IPS-20b (cell line): ENCODE measurements around the gene DVL2.

Experiments
- H3K27ac ChIP-seq: one replicate; pipeline ENCODE4 v1.5.1; 2013; ENCODE audit warnings: low read length
- H3K27me3 ChIP-seq: 2 replicates; pipeline ENCODE4 v1.6.1; 2013; ENCODE audit warnings: mild to moderate bottlenecking, low read length, inconsistent platforms; ENCODE audit not compliant: insufficient read depth
- H3K36me3 ChIP-seq: 2 replicates; pipeline ENCODE4 v1.6.1; 2013; ENCODE audit warnings: low read depth, mild to moderate bottlenecking, inconsistent platforms, low read length, moderate library complexity; ENCODE audit not compliant: insufficient read depth
- H3K4me1 ChIP-seq: 2 replicates; pipeline ENCODE4 v1.6.1; 2013; ENCODE audit warnings: mild to moderate bottlenecking, control low read depth, inconsistent platforms, low read length, moderate library complexity; ENCODE audit not compliant: insufficient read depth
- H3K4me3 ChIP-seq: 2 replicates; pipeline ENCODE4 v1.5.1; 2013; ENCODE audit warnings: mild to moderate bottlenecking, low read length, inconsistent platforms
- H3K9ac ChIP-seq: 2 replicates; pipeline ENCODE4 v1.6.1; 2013; ENCODE audit warnings: low read depth, mild to moderate bottlenecking, inconsistent platforms, low read length, moderate library complexity
- H3K9me3 ChIP-seq: 2 replicates; pipeline ENCODE4 v1.6.1; 2013; ENCODE audit warnings: mild to moderate bottlenecking, low read depth, low read length, inconsistent platforms; ENCODE audit not compliant: insufficient read depth

The DVL2 gene

DNA sequence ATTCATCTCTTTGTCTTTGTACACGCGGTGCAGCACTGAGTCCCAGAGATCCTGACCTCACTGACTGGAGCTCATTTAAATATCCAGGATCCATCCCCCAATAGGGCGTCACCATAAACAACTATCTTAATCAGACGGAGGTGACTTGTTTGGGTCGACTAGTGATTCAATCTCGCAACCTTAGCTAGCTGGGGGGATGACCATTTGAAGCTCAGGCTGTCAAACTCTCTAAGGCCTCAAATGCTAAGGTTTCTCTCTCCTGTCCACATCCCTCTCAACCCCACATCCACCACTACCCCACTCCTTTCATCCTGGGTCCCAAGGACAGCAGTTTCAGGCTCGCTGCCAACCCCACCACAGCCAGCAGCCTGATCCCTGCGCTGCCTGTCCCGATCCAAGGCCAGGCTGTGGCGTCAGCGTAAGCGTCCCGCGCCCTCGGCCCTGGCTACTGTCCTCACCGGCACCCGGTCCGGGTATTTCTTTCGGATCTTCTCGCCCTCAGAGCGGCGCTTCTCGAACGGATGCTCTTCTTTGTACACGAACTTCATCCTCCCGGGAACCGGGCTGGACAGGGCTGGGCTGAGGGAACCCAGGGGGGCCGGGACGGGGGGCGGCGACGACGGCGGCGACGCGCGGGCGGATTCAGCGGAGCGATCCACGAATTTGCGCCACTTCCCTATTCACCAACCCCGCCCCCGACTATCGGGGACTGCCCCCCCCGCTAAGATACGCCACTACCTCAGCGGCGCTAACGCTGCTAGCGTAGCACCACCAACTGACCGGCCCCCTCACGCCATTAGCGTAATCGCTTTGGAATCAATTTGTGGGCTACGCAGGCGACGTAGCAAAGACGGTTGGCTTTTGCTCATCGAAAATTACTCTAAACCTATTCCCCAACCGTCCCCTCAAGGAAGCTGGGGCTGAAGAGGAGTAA, 7.7 kb upstream of the DVL2 start, which contains the start of gene GABARAP:
Gene GABARAP, minus strand, starts transcription at position 667 of the 934 bp plus-strand sequence. Its CDS starts 119 bp downstream, at position 548.
- Histone ChIP-seq H3K9me3 (no peaks in the 10 kb centered on the region), H3K36me3 (peaks cover 40% of the 10 kb centered on the region), H3K4me3 (peak within 1 kb of the TSS; percentile 86), H3K27ac (peak within 1 kb of the TSS; percentile 92), H3K27me3 (no peaks in the 10 kb centered on the region), H3K4me1 (peaks cover 16% of the 10 kb centered on the region), H3K9ac (peak within 1 kb of the TSS; percentile 90)

DNA sequence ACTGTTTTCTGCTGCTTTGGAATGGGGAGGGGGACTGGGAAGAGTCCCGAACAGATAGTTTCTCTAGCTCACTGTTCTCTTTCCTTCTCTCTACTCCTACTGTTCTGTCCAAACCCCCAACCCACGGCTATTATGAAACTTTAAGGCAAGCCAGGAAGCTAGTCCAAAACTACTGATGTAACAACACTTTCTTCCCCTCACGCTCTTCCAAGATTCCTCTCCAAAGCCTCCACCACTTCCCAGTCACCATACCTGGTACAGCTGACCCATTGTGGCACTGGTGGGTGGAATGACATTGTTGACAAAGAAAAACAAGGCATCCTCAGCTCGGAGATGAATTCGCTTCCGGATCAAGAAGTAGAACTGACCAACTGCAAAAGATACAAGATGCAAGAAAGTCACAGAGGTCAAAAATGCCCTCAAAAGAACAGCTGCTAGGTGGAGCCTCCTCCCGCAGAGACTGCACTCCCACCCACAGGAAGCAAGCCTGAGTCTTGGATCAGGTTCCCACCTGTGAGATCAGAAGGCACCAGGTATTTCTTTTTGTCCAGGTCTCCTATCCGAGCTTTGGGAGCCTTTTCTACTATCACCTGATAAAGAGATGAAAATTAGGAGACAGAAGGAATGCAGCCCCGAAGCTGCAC, 6.9 kb upstream of the DVL2 start:
- Histone ChIP-seq H3K9me3 (no peaks in the 10 kb centered on the region), H3K4me1 (peaks cover 16% of the 10 kb centered on the region), H3K9ac (peak overlapping the region; percentile 90), H3K27me3 (no peaks in the 10 kb centered on the region), H3K36me3 (peaks cover 40% of the 10 kb centered on the region), H3K4me3 (peak overlapping the region; percentile 86), H3K27ac (peak overlapping the region; percentile 56)

DNA sequence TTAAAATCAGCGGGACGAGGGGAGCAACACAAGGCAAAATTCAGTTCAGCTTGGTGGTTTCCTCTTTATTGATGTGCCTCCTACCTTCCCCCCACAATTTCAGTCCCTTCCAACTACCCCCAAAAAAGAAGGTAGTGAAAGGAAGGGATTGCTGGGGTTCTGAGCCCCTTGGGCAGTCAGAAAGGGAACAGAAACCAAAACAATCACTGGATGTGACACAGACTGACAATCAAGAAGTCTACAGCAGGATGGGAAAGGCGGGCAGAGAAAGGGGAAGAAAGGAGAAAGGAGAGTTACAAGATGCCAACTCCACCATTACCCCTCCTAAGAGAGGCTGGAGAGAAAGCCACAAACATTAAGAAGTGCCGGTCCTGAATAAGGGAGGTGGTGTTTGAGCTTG, 6.1 kb upstream of the DVL2 start:
- Histone ChIP-seq H3K9ac (peak overlapping the region; percentile 38; the same call in 1 of the 2 replicates), H3K36me3 (peaks cover 41% of the 10 kb centered on the region), H3K9me3 (no peaks in the 10 kb centered on the region), H3K4me3 (peak overlapping the region; percentile 86; the same call in 1 of the 2 replicates), H3K4me1 (peaks cover 16% of the 10 kb centered on the region), H3K27me3 (no peaks in the 10 kb centered on the region), H3K27ac (no peak overlapping the region)

DNA sequence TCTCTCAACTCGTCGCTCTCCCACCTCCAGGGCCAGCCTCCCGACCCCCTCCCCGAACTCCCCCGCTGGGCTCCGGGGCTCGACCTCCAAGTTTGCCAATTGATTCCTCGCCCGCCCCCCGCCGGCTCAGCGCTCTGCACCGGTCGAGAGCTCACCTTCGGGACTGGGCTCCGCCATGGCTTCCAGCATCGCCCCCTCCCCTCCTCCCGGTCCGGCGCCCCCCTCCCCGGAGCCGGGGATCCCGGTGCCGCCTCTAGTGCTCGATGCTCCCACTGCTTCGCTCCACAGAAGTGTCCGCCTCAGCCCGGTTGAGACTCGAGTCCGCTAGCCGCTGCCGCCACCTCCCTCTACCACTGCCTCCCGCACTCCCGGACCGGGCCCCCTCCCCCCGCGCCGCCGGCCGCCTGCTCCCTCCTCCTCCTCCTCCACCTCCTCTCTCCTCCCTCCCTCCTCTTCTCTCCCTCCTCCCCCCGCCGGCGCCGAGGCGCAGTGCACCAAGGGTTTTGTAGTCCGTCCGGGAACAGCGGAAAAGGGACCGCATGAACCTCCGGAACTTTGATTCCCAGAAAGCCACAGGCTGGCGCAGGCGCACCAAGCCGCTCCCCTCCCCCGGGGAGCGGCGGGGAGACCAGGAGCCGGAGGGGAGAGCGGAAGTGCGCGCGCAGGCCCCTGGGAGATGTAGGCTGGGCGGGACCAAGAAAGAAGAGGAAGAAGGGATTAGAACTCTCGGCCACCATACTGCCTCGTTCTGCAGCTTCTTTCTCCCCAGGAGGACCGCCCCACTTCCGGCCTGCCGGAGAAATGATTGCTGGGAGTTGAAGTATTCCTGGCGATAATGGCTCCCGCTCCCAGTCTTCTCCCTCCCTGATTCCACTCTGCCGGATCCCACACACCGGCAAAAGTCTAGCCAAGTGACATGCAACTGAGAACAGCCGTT, 5.0 kb upstream of the DVL2 start, which contains the start of gene PHF23:
Gene PHF23, minus strand, starts transcription at position 367 of the 937 bp plus-strand sequence. Its CDS starts 178 bp downstream, at position 189.
- H3K36me3 ChIP-seq: peaks cover 43% of the 10 kb centered on the region
- peaks cover 24% of the 10 kb centered on the region for H3K4me1 ChIP-seq
- H3K9me3 ChIP-seq: no peaks in the 10 kb centered on the region
- H3K4me3 ChIP-seq: peak within 1 kb of the TSS; percentile 98
- H3K27me3 ChIP-seq: no peaks in the 10 kb centered on the region
- H3K9ac ChIP-seq: peak within 1 kb of the TSS; percentile 99
- peak within 1 kb of the TSS; percentile 93 for H3K27ac ChIP-seq

DNA sequence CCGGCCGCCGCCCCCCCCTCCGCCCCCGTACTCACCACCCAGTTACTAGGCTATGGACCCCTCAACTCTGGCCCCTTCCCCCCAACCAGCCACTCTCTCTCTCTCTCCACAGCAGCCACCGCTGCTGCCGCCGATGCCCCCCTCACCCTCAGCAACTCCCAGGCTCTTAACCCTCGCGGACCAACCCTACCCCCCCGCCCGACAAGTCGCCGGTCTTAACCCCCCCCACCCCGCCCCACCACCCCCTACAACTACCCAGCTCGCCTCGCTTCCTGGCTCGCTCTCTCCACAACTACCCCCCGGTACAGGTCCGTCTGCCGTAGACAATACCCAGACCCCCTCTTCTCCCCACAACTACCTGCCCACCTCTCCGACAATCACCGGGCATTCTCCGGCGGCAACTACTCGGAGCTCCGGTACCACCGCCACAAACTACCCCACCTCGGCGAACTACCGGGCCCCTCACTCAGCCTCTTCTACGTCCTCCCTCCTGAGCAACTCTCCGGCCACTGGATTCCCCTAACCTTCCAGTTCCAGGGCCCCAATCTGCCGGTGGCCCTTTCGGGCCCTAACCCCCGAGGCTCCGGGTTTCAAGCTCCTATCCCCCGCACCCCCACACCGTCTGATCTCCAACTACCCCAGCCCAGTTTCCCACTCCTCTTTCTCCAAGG, 4.2 kb upstream of the DVL2 start:
- Histone ChIP-seq H3K9ac (peak overlapping the region; percentile 99), H3K27me3 (no peaks in the 10 kb centered on the region), H3K4me1 (peaks cover 24% of the 10 kb centered on the region), H3K27ac (peak overlapping the region; percentile 93), H3K9me3 (no peaks in the 10 kb centered on the region), H3K4me3 (peak overlapping the region; percentile 98), H3K36me3 (peaks cover 39% of the 10 kb centered on the region)

DNA sequence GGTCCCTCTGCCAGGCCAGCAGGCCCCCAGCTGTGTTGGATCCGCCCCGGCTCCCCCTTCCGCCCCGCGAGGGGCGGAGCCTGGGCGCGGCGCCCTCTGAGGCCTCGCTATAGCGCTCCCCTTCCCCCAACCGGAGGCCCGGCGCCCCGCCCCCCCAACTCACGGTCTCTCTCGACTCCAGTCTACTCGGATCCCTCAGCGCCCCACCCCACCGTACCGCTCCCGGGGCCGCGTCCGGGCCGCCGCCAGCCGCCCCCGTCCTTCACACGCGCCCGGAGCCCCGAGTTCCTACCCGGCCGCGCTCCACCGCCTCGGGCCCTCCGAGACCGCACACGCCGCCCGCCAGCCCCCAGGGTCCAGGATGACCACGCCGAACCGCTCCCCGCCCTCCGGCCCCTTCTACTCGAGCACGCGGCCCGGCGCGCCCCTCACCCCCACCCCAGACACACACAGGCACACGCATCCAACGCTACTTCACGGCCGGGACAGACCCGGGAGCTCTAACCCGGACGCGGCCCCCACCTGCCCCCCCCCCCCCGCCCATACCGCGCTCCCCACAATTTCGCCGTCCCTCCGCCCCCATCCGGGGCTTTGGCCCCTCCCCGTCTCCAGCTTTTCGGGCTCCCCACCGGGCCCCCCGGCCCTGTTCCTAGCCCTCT, 3.6 kb upstream of the DVL2 start:
- peak overlapping the region; percentile 72 for H3K27ac ChIP-seq
- H3K4me3 ChIP-seq: peak overlapping the region; percentile 98
- H3K27me3 ChIP-seq: no peaks in the 10 kb centered on the region
- peaks cover 39% of the 10 kb centered on the region for H3K36me3 ChIP-seq
- H3K9ac ChIP-seq: peak overlapping the region; percentile 72; the same call in 1 of the 2 replicates
- peaks cover 24% of the 10 kb centered on the region for H3K4me1 ChIP-seq
- no peaks in the 10 kb centered on the region for H3K9me3 ChIP-seq

DNA sequence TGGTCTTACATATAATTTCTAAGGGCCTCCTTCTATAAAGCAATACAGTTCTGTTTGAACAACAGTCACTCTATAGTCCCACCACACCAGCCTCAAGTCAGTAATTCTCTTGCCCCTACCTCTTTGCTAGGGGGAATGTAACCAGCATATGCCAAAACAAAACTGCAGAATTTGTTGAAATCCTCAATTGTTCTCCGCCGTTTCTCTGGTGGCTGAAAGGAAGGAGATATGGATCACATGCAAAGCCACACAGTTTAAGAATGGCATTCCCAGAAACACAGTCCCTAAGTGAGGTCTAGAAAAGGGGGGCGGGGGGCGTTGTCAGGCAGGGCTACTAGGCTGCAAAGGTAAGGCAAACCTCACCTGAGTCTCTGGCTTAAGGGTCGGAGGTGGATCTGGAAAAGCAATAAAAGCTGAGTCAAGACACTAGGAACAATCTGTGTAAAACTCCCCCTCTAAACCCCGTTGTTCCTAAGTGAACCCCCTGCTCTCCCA, 3.0 kb upstream of the DVL2 start:
- Histone ChIP-seq H3K9ac (peak overlapping the region; percentile 70; the same call in 1 of the 2 replicates), H3K27ac (peak overlapping the region; percentile 72), H3K9me3 (no peaks in the 10 kb centered on the region), H3K36me3 (peaks cover 39% of the 10 kb centered on the region), H3K27me3 (no peaks in the 10 kb centered on the region), H3K4me1 (peaks cover 24% of the 10 kb centered on the region), H3K4me3 (peak overlapping the region; percentile 68)

DNA sequence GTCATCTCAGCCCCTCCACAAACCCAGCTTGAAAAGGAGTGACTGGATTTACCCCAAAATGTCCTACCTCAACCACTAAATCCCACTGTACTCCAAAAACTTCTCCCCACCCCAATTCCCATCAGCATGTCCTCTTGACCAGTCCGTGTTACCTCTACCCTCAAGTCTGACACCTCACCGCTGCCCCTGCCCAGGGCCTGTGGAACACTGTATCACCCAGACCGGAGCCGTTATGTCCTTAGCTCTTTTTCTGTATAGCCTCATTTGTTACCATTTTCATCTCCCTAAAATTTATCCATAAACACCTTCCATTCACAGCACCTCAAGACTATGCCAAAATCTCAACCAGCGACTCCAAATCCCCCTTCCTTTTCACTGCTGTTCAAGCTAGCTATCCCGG, 2.5 kb upstream of the DVL2 start:
- Histone ChIP-seq H3K27me3 (no peaks in the 10 kb centered on the region), H3K36me3 (peaks cover 39% of the 10 kb centered on the region), H3K4me3 (peak overlapping the region; percentile 68; the same call in 1 of the 2 replicates), H3K9ac (no peak overlapping the region), H3K4me1 (peaks cover 24% of the 10 kb centered on the region), H3K27ac (no peak overlapping the region), H3K9me3 (no peaks in the 10 kb centered on the region)

DNA sequence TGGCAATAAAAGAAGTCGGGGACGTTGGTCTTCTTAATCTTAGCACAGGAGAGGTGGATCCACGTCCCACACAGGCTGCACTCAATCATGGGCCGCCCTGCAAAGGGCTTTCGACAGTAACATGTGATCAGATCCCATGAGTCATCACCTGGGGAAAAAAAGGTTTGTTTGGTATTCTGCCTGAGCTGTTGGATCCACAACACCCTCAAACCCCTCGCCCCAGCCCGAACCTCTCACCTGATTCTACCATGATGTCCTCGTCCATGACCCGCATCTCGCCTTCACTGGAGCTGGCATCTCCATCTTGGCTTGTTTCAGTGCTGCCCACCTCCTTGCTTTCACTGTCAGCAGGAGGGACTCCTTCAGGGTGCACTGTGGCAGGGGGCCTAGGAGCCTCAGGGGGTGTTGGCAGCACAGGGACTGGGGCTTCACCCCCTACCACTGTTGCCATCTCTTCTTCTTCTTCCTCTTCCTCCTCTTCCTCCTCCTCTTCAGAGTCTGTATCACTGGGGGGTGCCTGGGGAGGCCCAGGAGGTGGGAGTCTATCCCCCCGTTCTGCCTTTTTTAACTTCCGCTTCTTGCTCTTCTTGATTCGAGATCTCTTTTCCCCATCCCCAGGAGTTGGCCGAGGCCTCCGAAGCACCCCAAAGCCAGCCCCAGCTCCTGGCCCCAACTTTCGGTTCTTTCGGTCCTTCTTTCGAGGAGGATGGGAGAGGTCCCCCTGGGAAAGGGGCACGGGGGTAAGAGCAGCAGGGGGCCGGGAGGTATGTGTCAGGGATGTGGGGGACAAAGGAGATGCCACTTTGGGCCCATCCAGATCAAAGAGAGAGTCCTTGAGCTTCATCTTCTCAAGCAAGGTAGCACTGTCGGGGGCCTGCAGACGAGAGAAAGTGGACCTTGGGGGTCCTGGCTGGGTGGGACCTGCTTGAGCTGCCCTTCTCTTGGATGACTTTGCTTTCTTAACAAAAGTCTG, 1.7 kb upstream of the DVL2 start:
- peaks cover 39% of the 10 kb centered on the region for H3K36me3 ChIP-seq
- no peaks in the 10 kb centered on the region for H3K27me3 ChIP-seq
- no peak overlapping the region for H3K9ac ChIP-seq
- H3K4me1 ChIP-seq: peaks cover 20% of the 10 kb centered on the region
- no peak overlapping the region for H3K27ac ChIP-seq
- H3K9me3 ChIP-seq: no peaks in the 10 kb centered on the region
- no peak overlapping the region for H3K4me3 ChIP-seq
